NCI-H2029 treated with DMSO at 0.1 percent for 48 hours (cell line): Measurements from ENCODE around the gene ARPC4.

ENCODE experiments used
- DNase-seq: peaks from one replicate; lab custom pipeline; 2025; lab: John Stamatoyannopoulos, UW

Gene ARPC4

GRCh38 chr3:9855594-9855993, 62.7 kb downstream of the ARPC4 start:
- DNase-seq: no peak
